Cardiac muscle cell (in vitro differentiated cells and primary cell): ENCODE results near the gene PODXL2. TPM values are rescaled to one million over a fixed set of nuclear protein-coding genes. Genes with fewer than 3 reads are reported as not detected.

Experiments used
- DNase-seq, 2 donors: peaks; one replicate each; pipeline versions ENCODE4 v3.0.0 to v3.0.0-alpha.2; 2010 to 2017; ENCODE audit warnings: low read depth in 1 of 2, low spot score in 1 of 2
- H3K27ac ChIP-seq: fragments of 200-600 bp; sonication (generic); 2 replicates; pipeline ENCODE4 v1.5.1; 2016
- H3K27me3 ChIP-seq: fragments of 200-600 bp; sonication (generic); 2 replicates; pipeline ENCODE4 v1.6.0; 2016; ENCODE audit warnings: control low read depth
- H3K36me3 ChIP-seq: fragments of 200-600 bp; sonication (generic); 2 replicates; pipeline ENCODE4 v1.5.1; 2016; ENCODE audit warnings: control low read depth
- H3K4me1 ChIP-seq: fragments of 200-600 bp; sonication (generic); 2 replicates; pipeline ENCODE4 v1.8.1; 2017; ENCODE audit warnings: low read depth, mild to moderate bottlenecking, mixed run types
- H3K4me3 ChIP-seq: fragments of 200-600 bp; sonication (generic); 2 replicates; pipeline ENCODE4 v1.5.1; 2016; ENCODE audit warnings: mild to moderate bottlenecking
- H3K9me3 ChIP-seq: fragments of 200-600 bp; sonication (generic); 2 replicates; pipeline ENCODE4 v1.5.1; 2017; ENCODE audit warnings: low read depth, mild to moderate bottlenecking, control low read depth
- CTCF ChIP-seq: IDR thresholded peaks from 2 replicates; pipeline ENCODE4 v1.5.1; 2012; ENCODE audit warnings: low read depth, mild to moderate bottlenecking, low read length
- polyA plus RNA-seq: library from polyadenylated mRNA; unstranded; fragments of >200 nt; fragmentation: Nextera tagmentation; extraction: Ambion mirVana; gene quantifications from 2 replicates; pipeline ENCODE4 v1.2.1, GENCODE V29; 2016
- total RNA-seq: library from RNA; depleted of rRNA; stranded (reverse); fragments of >200 nt; gene quantifications from 2 replicates; pipeline ENCODE4 v1.2.3, GENCODE V29; 2016

The PODXL2 gene
- total and polyA plus RNA-seq, 2 experiments from 2014 or later = 16.0 to 24.9 TPM

GRCh38 chr3:127714125-127714571 is 85.2 kb downstream of the PODXL2 start:
- H3K27me3 ChIP-seq = no peaks in the 10 kb centered on the region
- H3K9me3 ChIP-seq = no peaks in the 10 kb centered on the region
- H3K27ac ChIP-seq = no peak overlapping the region
- H3K4me1 ChIP-seq = peaks cover 7% of the 10 kb centered on the region
- peak in 1 of 2 donors; percentile 25 for DNase-seq
- H3K36me3 ChIP-seq = no peaks in the 10 kb centered on the region
- no peak overlapping the region for H3K4me3 ChIP-seq
- TF ChIP-seq CTCF = no peak

GRCh38 chr3:127714866-127715265 is 85.9 kb downstream of the PODXL2 start:
- H3K4me3 ChIP-seq = no peak overlapping the region
- H3K4me1 ChIP-seq = peaks cover 7% of the 10 kb centered on the region
- no peak for DNase-seq
- no peaks in the 10 kb centered on the region for H3K27me3 ChIP-seq
- H3K36me3 ChIP-seq = no peaks in the 10 kb centered on the region
- H3K27ac ChIP-seq = no peak overlapping the region
- H3K9me3 ChIP-seq = no peaks in the 10 kb centered on the region
- TF ChIP-seq CTCF = no peak

DNA sequence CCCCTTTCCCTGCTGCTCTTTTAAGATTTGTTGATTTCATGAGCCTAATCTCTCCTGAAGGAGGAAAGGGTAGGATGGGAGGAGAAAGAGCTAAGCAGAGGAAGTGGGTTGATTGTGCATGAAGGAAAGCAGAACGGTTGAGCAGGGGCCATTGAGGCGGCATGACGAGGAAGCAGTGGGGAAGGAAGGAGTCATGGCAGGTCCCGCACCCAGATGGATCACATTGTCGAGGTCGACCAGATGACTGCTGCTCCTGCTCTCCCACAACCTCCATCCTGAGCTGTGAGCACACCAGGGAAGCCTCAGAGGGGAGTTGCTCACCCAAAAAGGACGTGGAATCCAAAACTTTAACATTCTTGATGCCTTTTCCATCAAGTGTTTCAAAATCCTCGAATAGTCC is 86.5 kb downstream of the PODXL2 start:
- no peaks in the 10 kb centered on the region for H3K36me3 ChIP-seq
- no peak overlapping the region for H3K4me3 ChIP-seq
- no peak for TF ChIP-seq CTCF
- H3K9me3 ChIP-seq = no peaks in the 10 kb centered on the region
- H3K27ac ChIP-seq = no peak overlapping the region
- no peak for DNase-seq
- peaks cover 7% of the 10 kb centered on the region for H3K4me1 ChIP-seq
- no peaks in the 10 kb centered on the region for H3K27me3 ChIP-seq

DNA sequence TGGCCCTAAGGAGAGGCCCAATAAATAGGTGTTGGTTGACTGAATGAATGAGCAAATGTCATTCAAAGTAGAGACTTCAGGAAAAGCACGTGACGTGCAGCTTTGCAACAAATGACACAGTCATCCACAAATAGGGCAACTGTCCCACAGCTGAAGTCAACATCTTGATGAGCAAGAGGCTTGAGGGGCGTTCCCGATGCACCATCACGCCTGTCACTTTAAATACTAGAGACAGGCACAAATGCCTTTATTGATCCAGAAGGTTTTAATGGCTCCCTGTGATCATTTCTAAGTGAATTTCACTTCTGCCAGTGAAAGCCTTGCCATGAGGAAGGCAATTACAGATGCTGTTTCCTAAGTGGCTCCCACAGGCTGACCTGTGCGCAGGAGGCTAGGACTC is 87.4 kb downstream of the PODXL2 start:
- H3K4me1 ChIP-seq = peaks cover 7% of the 10 kb centered on the region
- no peak for TF ChIP-seq CTCF
- no peaks in the 10 kb centered on the region for H3K9me3 ChIP-seq
- no peaks in the 10 kb centered on the region for H3K36me3 ChIP-seq
- no peak for DNase-seq
- no peak overlapping the region for H3K27ac ChIP-seq
- H3K4me3 ChIP-seq = no peak overlapping the region
- no peaks in the 10 kb centered on the region for H3K27me3 ChIP-seq

- H3K4me1 ChIP-seq = peaks cover 7% of the 10 kb centered on the region
These were observed 88.6 kb downstream of the PODXL2 start for GRCh38 chr3:127717357-127718244.

More at GRCh38 chr3:127717357-127718244, 88.6 kb downstream of the PODXL2 start:
- Histone ChIP-seq H3K27ac (no peak overlapping the region), H3K4me3 (no peak overlapping the region), H3K9me3 (no peaks in the 10 kb centered on the region), H3K36me3 (no peaks in the 10 kb centered on the region), H3K27me3 (no peaks in the 10 kb centered on the region)
- DNase-seq = no peak
- TF ChIP-seq CTCF = no peak
